HCT116 (cell line): ENCODE data around the gene GJA8. TPM values are rescaled to one million over a fixed set of nuclear protein-coding genes. Genes with fewer than 3 reads are reported as not detected.
"Not testable (repeated sequence)": the region's sequence is repeated elsewhere in the genome, so short reads cannot be mapped to it uniquely, and the experiment has no call there.

ENCODE experiments used
- ATAC-seq: fragments of 200-7000 bp; cut with Tn5 transposase; 2 replicates; pipeline ENCODE4 v1.9.1; 2020; ENCODE audit warnings: mild to moderate bottlenecking, moderate library complexity
- BruUV-seq: library from RNA; stranded (reverse); fragments of 400-500 nt; replicated peaks from 2 replicates; lab custom pipeline; 2021; lab: Mats Ljungman, UMichigan
- CTCF ChIA-PET: fragments of 300-600 bp; sonication (Branson Sonifier 250); formaldehyde crosslinking; loops from one replicate; lab custom pipeline; 2021; ENCODE audit warnings: antibody characterized with exemption; lab: Charles Lee
- POLR2A ChIA-PET: fragments of 300-600, 350-600 bp; sonication (Branson Sonifier 250); formaldehyde crosslinking; loops from one replicate; lab custom pipeline; 2021; ENCODE audit warnings: antibody characterized with exemption; lab: Charles Lee
- RAD21 ChIA-PET, 2 experiments: fragments of 300-600 bp; sonication (Branson Sonifier 250); formaldehyde crosslinking; loops; one replicate each; lab custom pipeline; 2023; ENCODE audit warnings: low total read pairs in 2 of 2; ENCODE audit not compliant: uncharacterized antibody in 2 of 2, unreplicated experiment in 2 of 2, low non-redundant PET in 1 of 2; lab: Charles Lee
- DNase-seq: peaks from one replicate; pipeline ENCODE4 v3.0.0-alpha.2; 2010; ENCODE audit warnings: low read depth, low spot score
- H2AFZ ChIP-seq: fragments of 200-600 bp; shearing (Covaris generic), sonication (generic); 2 replicates; pipeline ENCODE4 v1.6.1; 2017; ENCODE audit warnings: low read depth, mixed run types, mixed read lengths, antibody characterized with exemption, low read length; ENCODE audit not compliant: poor library complexity, severe bottlenecking
- H3K27ac ChIP-seq: 2 replicates; pipeline ENCODE4 v1.5.1; 2012; ENCODE audit warnings: low read depth, low read length
- H3K27me3 ChIP-seq: fragments of 200-600 bp; sonication (generic); 2 replicates; pipeline ENCODE4 v1.6.1; 2016; ENCODE audit warnings: mixed run types, low read length, mixed read lengths; ENCODE audit not compliant: insufficient read depth
- H3K36me3 ChIP-seq, 2 experiments: fragments of 200-500 bp in 1 of 2; fragments of 200-600 bp in 1 of 2; sonication (Bioruptor generic) in 1 of 2; sonication (generic) in 1 of 2; 2 replicates each; pipeline versions ENCODE4 v1.5.1 to v1.6.1; 2014 to 2016; ENCODE audit warnings: low read length in 2 of 2, inconsistent platforms in 1 of 2, mixed read lengths in 1 of 2, mixed run types in 1 of 2; ENCODE audit not compliant: insufficient read depth in 2 of 2, control insufficient read depth in 1 of 2
- H3K4me1 ChIP-seq, 2 experiments: fragments of 200-600 bp in 1 of 2; sonication (generic) in 1 of 2; 2 replicates each; pipeline versions ENCODE4 v1.5.1 to v1.6.1; 2012 to 2017; ENCODE audit warnings: low read length in 2 of 2, inconsistent platforms in 1 of 2, mild to moderate bottlenecking in 1 of 2, mixed read lengths in 1 of 2, mixed run types in 1 of 2, moderate library complexity in 1 of 2; ENCODE audit not compliant: insufficient read depth in 2 of 2, control insufficient read depth in 1 of 2
- H3K4me2 ChIP-seq: fragments of 200-600 bp; sonication (generic); 2 replicates; pipeline ENCODE4 v1.6.1; 2017; ENCODE audit warnings: mixed run types, low read length, mixed read lengths
- H3K4me3 ChIP-seq, 2 experiments: fragments of 200-600 bp in 1 of 2; sonication (generic) in 1 of 2; replicated peaks in 1 of 2; 2 replicates each; pipeline ENCODE4 v1.5.1; 2011 to 2016; ENCODE audit warnings: low read length in 2 of 2, control low read depth in 1 of 2, low read depth in 1 of 2, mild to moderate bottlenecking in 1 of 2, mixed read lengths in 1 of 2, mixed run types in 1 of 2
- H3K79me2 ChIP-seq: fragments of 200-600 bp; sonication (generic); 2 replicates; pipeline ENCODE4 v1.6.1; 2017; ENCODE audit warnings: mild to moderate bottlenecking, mixed run types, low read length, moderate library complexity, mixed read lengths; ENCODE audit not compliant: insufficient read depth
- H3K9ac ChIP-seq: fragments of 200-600 bp; sonication (generic); 2 replicates; pipeline ENCODE4 v1.6.1; 2016; ENCODE audit warnings: low read length, mixed read lengths
- H3K9me2 ChIP-seq: fragments of 200-600 bp; sonication (generic), shearing (Covaris generic); 2 replicates; pipeline ENCODE4 v1.6.1; 2017; ENCODE audit warnings: mixed run types, mild to moderate bottlenecking, moderate library complexity; ENCODE audit not compliant: insufficient read depth
- H3K9me3 ChIP-seq, 2 experiments: fragments of 200-500 bp in 1 of 2; fragments of 200-600 bp in 1 of 2; sonication (Bioruptor generic) in 1 of 2; sonication (generic) in 1 of 2; 2 replicates each; pipeline ENCODE4 v1.6.1; 2014 to 2017; ENCODE audit warnings: low read length in 2 of 2, mixed read lengths in 2 of 2, inconsistent platforms in 1 of 2, low read depth in 1 of 2, mild to moderate bottlenecking in 1 of 2, mixed run types in 1 of 2, moderate library complexity in 1 of 2; ENCODE audit not compliant: control insufficient read depth in 1 of 2, insufficient read depth in 1 of 2
- H4K20me1 ChIP-seq: fragments of 200-600 bp; sonication (generic), shearing (Covaris generic); 2 replicates; pipeline ENCODE4 v1.6.1; 2017; ENCODE audit warnings: mixed run types, mild to moderate bottlenecking, moderate library complexity; ENCODE audit not compliant: insufficient read depth
- SRF ChIP-seq: IDR thresholded peaks from 2 replicates; pipeline ENCODE4 v1.6.1; 2012; ENCODE audit warnings: low read depth
- intact Hi-C: fragments of 100-400 bp; cut with micrococcal nuclease; formaldehyde crosslinking; loops from 2 replicates; pipeline ENCODE4 v1.10.0; 2022
- total RNA-seq: library from RNA; stranded (reverse); gene quantifications from one replicate; pipeline ENCODE4 v1.2.1, GENCODE V29; 2021; ENCODE audit not compliant: unreplicated experiment

The GJA8 gene
- total RNA-seq, 1 experiment from 2014 or later, result not detected

- Histone ChIP-seq H3K36me3 (no peaks in the 10 kb centered on the region), H3K4me3 (no peak overlapping the region), H3K9me2 (no peaks in the 10 kb centered on the region), H3K4me2 (no peak overlapping the region), H3K79me2 (no peaks in the 10 kb centered on the region), H3K27me3 (no peaks in the 10 kb centered on the region), H4K20me1 (no peaks in the 10 kb centered on the region), H3K9me3 (no peaks in the 10 kb centered on the region), H3K9ac (no peak overlapping the region), H3K27ac (no peak overlapping the region), H2AFZ (no peak overlapping the region), H3K4me1 (peaks cover 0 to 6% of the 10 kb centered on the region in 2 experiments; a peak in 2 of 4 replicates)
- ChIA-PET POLR2A (no interaction called here), RAD21 (no interaction called here), CTCF (no interaction called here)
- ATAC-seq, result no peak
- no peak for TF ChIP-seq SRF
- intact Hi-C loops, result no loop called here
- no peak for DNase-seq
- BruUV-seq, result no TSS peak
These were observed 49.2 kb upstream of the GJA8 start for GRCh38 chr1:147853391-147853790.

GRCh38 chr1:147854989-147855388, 47.6 kb upstream of the GJA8 start:
- H4K20me1 ChIP-seq, H3K4me2 ChIP-seq, POLR2A ChIA-PET, CTCF ChIA-PET, H3K27me3 ChIP-seq, BruUV-seq, H3K9me3 ChIP-seq, H3K4me3 ChIP-seq, DNase-seq, H3K4me1 ChIP-seq, H3K9ac ChIP-seq, H3K36me3 ChIP-seq, H3K79me2 ChIP-seq, H3K9me2 ChIP-seq, RAD21 ChIA-PET, ATAC-seq, H2AFZ ChIP-seq, H3K27ac ChIP-seq: not testable (repeated sequence)
- intact Hi-C loops, result loop anchor here (5.0 kb wide), 1 partner anchor 48 kb away; no protein-coding TSS in a partner anchor

DNA sequence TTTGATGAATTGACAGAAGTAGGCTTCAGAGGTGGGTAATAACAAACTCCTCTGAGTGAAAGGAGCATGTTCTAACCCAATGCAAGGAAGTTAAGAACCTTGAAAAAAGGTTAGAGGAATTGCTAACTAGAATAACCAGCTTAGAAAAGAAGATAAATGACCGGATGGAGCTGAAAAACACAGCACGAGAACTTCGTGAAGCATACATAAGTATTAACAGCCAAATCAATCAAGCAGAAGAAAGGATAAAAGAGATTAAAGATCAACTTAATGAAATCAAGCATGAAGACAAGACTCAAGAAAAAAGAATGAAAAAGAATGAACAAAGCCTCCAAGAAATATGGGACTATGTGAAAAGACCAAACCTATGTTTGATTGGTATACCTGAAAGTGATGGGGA, 46.6 kb upstream of the GJA8 start:
- intact Hi-C loops, result loop anchor here (5.0 kb wide), 1 partner anchor 49 kb away; no protein-coding TSS in a partner anchor
- H3K27me3 ChIP-seq, H3K4me3 ChIP-seq, H4K20me1 ChIP-seq, H3K36me3 ChIP-seq, H3K9ac ChIP-seq, H3K27ac ChIP-seq, CTCF ChIA-PET, H3K4me1 ChIP-seq, H2AFZ ChIP-seq, DNase-seq, POLR2A ChIA-PET, H3K9me3 ChIP-seq, H3K79me2 ChIP-seq, H3K9me2 ChIP-seq, RAD21 ChIA-PET, H3K4me2 ChIP-seq, BruUV-seq, ATAC-seq: not testable (repeated sequence)

DNA sequence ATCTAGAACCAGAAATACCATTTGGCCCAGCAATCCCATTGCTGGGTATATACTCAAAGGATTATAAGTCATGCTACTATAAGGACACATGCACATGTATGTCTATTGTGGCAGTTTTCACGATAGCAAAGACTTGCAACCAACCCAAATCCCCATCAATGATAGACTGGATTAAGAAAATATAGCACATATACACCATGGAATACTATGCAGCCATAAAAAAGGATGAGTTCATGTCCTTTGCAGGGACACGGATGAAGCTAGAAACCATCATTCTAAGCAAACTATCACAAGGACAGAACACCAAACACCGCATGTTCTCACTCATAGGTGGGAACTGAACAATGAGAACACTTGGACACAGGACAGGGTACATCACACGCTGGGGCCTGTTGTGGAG, 35.4 kb upstream of the GJA8 start:
- H3K4me1 ChIP-seq, H3K27ac ChIP-seq, BruUV-seq, intact Hi-C loops, POLR2A ChIA-PET, ATAC-seq, RAD21 ChIA-PET, H3K9me3 ChIP-seq, H3K4me3 ChIP-seq, H3K9me2 ChIP-seq, H3K36me3 ChIP-seq, H4K20me1 ChIP-seq, H3K4me2 ChIP-seq, H2AFZ ChIP-seq, DNase-seq, H3K27me3 ChIP-seq, CTCF ChIA-PET, H3K79me2 ChIP-seq, H3K9ac ChIP-seq: not testable (repeated sequence)
